Measurements from ENCODE around the gene SCIN. TPM values are rescaled to one million over a fixed set of nuclear protein-coding genes. Genes with fewer than 3 reads are reported as not detected.

SCIN gene
- total and polyA plus RNA-seq, 7 donors = 0.08 to 0.17 (median 0.13) TPM; not detected in 3

DNA sequence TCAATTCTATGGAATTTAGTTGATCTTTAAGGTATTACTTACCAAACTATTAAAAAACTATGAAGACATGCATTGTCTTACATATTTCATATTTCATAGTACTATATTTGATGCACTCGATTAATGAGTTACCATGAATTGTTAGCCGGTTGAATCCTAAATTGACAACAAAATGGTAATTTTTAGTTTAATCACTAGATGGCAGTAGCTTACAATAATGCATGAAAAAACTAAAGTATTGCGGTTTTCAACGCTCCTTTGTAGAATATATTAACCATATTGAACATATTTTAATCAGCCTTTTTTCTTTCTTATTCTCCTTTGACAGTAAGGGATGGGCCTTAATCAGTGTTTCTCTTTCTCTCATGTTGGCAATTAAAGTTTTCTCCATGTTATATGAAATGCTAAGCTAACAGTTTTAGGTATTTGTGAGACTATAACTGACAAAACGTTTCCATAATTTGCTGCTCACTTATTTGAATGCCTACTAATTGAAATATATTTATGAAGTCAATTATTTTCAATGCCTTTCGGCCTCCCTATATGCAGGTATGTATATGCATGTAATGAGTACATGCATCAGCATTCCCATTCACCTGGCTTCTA lies 68.4 kb downstream of the SCIN start:
- H3K9me3 ChIP-seq = no peaks in the 10 kb centered on the region
- no peaks in the 10 kb centered on the region for H3K36me3 ChIP-seq (ENCODE audit: insufficient read depth in 1 of 2, low read depth in 1 of 2)
- no peaks in the 10 kb centered on the region for H3K27me3 ChIP-seq (ENCODE audit: insufficient read depth in 3 of 3, low read length in 2 of 3)
- no peaks in the 10 kb centered on the region for H3K4me1 ChIP-seq
- 14 to 18% (median 17%) methylated on average over 6 of the region's 6 CpGs for WGBS, 3 donors
- TF ChIP-seq CTCF (IDR thresholded peaks at IDR 0.05) = peak; percentile 60
- peak in 1 of 4 donors; percentile 66 for ATAC-seq
- H3K4me3 ChIP-seq = no peak overlapping the region
- no peak overlapping the region for H3K27ac ChIP-seq
- no peak for DNase-seq
- intact Hi-C loops (cut with DNase I) = loop anchor here in 1 of 2 donors (2.0 kb wide), 1 partner anchor 624 kb away; no protein-coding TSS in a partner anchor

DNA sequence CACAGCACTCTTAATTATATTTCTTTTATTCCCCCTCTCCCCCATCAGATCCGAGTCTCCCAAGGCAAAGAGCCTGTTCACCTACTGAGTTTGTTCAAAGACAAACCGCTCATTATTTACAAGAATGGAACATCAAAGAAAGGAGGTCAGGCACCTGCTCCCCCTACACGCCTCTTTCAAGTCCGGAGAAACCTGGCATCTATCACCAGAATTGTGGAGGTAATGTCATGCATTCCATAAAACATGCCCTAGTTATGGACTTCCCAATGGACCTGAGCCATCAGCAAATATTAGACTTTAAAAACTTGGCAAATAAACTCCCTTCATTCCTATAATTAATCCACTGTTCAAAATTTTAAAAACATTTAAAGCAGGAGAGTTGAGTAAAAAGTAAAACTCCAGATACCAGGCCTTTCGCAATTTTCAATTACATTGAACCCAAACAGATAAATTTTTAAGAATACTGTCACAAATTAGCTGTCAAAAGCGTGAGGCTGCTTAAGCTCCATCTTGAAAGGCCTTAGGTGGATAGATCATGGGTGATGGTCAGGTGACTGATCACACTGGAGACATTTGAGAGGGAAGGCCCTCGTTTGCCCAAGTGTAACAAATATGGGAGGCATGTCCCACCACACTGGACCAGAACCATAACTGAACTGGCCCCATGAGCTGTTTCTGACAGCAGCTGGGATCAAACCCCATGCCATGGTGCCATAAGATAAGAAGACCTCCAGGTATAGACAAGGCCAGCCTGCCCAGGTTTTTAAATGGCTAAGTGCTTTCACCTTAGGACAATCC lies 70.0 kb downstream of the SCIN start:
- H3K9me3 ChIP-seq = no peaks in the 10 kb centered on the region
- WGBS, 3 donors = 71 to 80% (median 74%) methylated on average over 7 of the region's 7 CpGs
- no peak for ATAC-seq
- DNase-seq = no peak
- no peak overlapping the region for H3K27ac ChIP-seq
- no peaks in the 10 kb centered on the region for H3K27me3 ChIP-seq (ENCODE audit: insufficient read depth in 3 of 3, low read length in 2 of 3)
- no peak for TF ChIP-seq CTCF (IDR thresholded peaks at IDR 0.05)
- no peaks in the 10 kb centered on the region for H3K4me1 ChIP-seq
- H3K4me3 ChIP-seq = no peak overlapping the region
- H3K36me3 ChIP-seq (ENCODE audit: insufficient read depth in 1 of 2, low read depth in 1 of 2) = no peaks in the 10 kb centered on the region
- intact Hi-C loops (cut with DNase I) = loop anchor here in 1 of 2 donors (5.0 kb wide), 1 partner anchor 622 kb away; no protein-coding TSS in a partner anchor

GRCh38 chr7:12641196-12641595 lies 70.7 kb downstream of the SCIN start:
- Histone ChIP-seq H3K9me3 (no peaks in the 10 kb centered on the region), H3K4me1 (no peaks in the 10 kb centered on the region), H3K27me3 (ENCODE audit: insufficient read depth in 3 of 3, low read length in 2 of 3) (no peaks in the 10 kb centered on the region), H3K27ac (no peak overlapping the region), H3K36me3 (ENCODE audit: insufficient read depth in 1 of 2, low read depth in 1 of 2) (no peaks in the 10 kb centered on the region), H3K4me3 (no peak overlapping the region)
- no peak for TF ChIP-seq CTCF (IDR thresholded peaks at IDR 0.05)
- 85 to 88% (median 86%) methylated on average over 2 to 3 of the region's 3 CpGs for WGBS, 3 donors
- intact Hi-C loops (cut with DNase I) = loop anchor here in 1 of 2 donors (5.0 kb wide), 1 partner anchor 621 kb away; no protein-coding TSS in a partner anchor
- no peak for DNase-seq
- ATAC-seq = no peak

DNA sequence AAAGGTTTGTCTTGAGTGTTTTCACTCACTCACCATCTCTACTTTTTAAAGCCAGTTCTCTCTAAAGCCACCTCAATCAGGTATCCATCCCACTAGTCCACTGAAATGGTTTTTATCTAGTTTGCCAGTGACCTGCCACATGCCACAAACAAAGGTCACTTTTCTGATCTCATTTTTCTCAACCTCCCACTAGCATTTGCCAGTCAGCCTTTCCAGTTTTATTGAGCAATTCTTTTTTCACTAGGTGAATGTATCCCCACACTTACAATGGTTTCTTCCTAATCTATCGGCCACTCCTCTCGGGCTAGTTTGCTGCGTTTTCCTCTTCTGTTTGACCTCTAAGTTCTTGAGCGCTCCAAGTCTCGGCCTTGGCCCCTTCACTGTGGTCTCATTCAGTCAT lies 72.0 kb downstream of the SCIN start:
- Histone ChIP-seq H3K4me3 (no peak overlapping the region), H3K36me3 (ENCODE audit: insufficient read depth in 1 of 2, low read depth in 1 of 2) (no peaks in the 10 kb centered on the region), H3K9me3 (no peaks in the 10 kb centered on the region), H3K27ac (no peak overlapping the region), H3K4me1 (no peaks in the 10 kb centered on the region), H3K27me3 (ENCODE audit: insufficient read depth in 3 of 3, low read length in 2 of 3) (no peaks in the 10 kb centered on the region)
- no peak for DNase-seq
- WGBS, 3 donors = 93 to 95% (median 94%) methylated on average over 5 of the region's 5 CpGs
- no peak for ATAC-seq
- no peak for TF ChIP-seq CTCF (IDR thresholded peaks at IDR 0.05)
- intact Hi-C loops (cut with DNase I) = loop anchor here in 1 of 2 donors (5.0 kb wide), 1 partner anchor 620 kb away; no protein-coding TSS in a partner anchor
